GM13976 (cell line): ENCODE data around the gene ADORA1.

Experiments
- DNase-seq: peaks from one replicate; pipeline ENCODE4 v3.0.0; 2012; ENCODE audit warnings: low spot score
- CTCF ChIP-seq: IDR thresholded peaks from 2 replicates; pipeline ENCODE4 v1.5.1; 2012; ENCODE audit warnings: borderline replicate concordance, mild to moderate bottlenecking; ENCODE audit not compliant: insufficient read depth; ENCODE audit errors: extremely low read depth, missing control alignments, control extremely low read depth
- in situ Hi-C: fragments of 300-500 bp; cut with MboI; formaldehyde crosslinking; loops from one replicate; pipeline ENCODE4 v1.12.0; 2022; ENCODE audit warnings: low sequenced_read_pairs, mixed read lengths, inconsistent platforms; ENCODE audit not compliant: unreplicated experiment

Gene ADORA1

GRCh38 chr1:203140743-203141520, 13.4 kb downstream of the ADORA1 start:
- no peak for DNase-seq
- in situ Hi-C loops, result no loop called here
- no peak for TF ChIP-seq CTCF

DNA sequence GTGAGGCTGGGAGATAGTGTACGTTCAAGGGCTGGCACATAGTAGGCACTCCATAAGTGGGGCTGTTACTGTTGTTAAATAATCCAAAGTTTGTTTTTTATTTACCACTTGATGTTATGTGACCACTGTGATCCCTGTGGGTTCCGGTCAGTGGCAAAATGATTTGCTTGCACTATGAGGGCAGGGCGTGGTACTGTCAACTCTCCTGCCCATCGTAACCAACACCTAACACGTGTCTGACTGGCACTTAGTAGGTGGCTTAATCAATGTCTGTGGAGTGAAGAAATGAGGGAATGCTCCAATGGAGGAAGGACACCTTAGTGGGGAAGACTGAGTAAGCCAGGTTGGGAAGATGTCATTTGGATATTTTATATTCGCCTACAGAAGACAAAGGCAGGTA, 14.6 kb downstream of the ADORA1 start:
- no peak for TF ChIP-seq CTCF
- in situ Hi-C loops, result no loop called here
- DNase-seq, result no peak

GRCh38 chr1:203142684-203143408, 15.3 kb downstream of the ADORA1 start:
- DNase-seq, result no peak
- in situ Hi-C loops, result no loop called here

DNA sequence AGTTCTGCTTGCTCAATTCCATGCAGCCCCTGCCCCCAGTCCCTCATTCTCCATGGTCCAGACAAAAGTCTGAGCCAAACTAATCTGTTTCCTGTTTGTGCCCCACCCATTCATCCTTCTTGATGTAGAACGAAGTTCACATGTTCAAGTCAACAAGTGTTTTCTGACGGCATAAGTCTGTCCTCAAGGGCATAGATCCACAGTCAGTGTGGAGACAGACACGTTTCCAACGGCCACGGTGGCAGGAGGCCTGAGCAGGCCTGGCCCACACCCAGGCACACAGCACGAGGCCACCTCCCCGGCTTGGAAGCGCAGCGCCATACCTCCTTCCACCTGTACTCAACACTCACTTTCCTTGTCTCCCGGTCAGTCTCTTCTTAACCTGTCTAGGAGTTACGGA, 16.1 kb downstream of the ADORA1 start:
- in situ Hi-C loops, result no loop called here
- DNase-seq, result no peak
- TF ChIP-seq CTCF, result no peak

More at GRCh38 chr1:203142684-203143408, 15.3 kb downstream of the ADORA1 start:
- TF ChIP-seq CTCF, result no peak

DNA sequence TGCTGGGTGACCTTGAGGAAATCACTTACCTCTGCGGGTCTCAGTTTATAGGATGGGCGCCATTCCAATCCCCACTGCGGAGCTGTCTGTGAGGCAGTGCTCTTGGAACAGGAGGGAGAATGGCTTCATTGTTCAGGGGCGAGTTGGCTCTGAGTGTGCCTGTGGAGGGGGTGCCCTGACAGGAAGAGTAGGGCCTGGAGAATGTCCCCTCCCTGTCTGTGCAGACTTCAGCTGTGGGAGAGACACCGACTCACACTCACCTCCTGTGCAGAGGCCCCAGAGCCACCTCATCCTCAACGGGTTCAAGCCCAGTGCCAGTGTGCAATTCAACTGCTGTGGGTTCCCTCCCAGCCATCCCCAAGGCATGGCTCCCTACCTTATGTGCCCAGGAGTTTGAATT, 17.1 kb downstream of the ADORA1 start:
- no peak for DNase-seq
- in situ Hi-C loops, result no loop called here
- TF ChIP-seq CTCF, result no peak

DNA sequence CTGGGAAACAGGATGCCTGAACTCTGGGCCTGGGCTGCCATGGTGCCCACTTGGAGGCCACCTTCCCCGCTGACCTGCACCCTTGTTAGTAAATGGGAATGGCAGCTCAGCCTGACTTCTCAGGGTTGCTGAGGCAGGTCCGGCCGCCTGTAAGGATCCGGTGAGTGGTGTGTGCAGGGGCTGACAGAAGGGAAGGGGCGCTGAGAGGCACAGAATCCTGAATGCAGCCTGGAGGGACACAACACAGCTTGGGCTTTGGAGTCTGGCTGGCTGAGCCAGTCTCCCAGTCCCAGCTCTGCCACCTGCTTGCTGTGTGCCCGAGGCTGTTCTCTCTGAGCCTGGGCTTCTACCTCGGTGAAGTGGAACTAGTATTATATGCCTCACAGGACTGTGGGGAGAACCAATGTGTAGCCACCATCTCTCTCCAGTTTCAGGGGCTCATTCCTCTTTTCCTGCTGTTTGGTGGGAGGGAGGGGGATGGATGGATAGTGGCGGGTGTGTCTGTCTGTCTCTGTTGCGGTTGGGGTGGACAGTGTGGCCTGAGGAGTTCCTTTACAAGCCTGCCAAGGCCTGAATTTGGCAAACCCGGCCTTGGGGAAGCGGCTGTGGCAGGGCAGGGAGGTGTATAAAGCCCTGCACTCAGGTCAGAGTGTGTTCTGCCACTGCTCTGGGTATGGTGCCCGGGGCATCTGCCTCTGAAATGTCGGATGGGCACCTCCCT, 18.0 kb downstream of the ADORA1 start:
- DNase-seq, result no peak
- TF ChIP-seq CTCF, result no peak
- in situ Hi-C loops, result no loop called here
